Activated CD4-positive, alpha-beta T cell treated with anti-CD3 and anti-CD28 coated beads, Interleukin-2, Interleukin-4, amounts not matched to agents 100 ng/mL and 50 ng/mL, durations not matched to agents 16 hours and 8 hours (primary cell): ENCODE results near the gene TMED6.

ENCODE experiments used
- DNase-seq: peaks from one replicate; pipeline ENCODE4 v3.0.0-alpha.2; 2020; ENCODE audit warnings: low spot score

TMED6 gene

DNA sequence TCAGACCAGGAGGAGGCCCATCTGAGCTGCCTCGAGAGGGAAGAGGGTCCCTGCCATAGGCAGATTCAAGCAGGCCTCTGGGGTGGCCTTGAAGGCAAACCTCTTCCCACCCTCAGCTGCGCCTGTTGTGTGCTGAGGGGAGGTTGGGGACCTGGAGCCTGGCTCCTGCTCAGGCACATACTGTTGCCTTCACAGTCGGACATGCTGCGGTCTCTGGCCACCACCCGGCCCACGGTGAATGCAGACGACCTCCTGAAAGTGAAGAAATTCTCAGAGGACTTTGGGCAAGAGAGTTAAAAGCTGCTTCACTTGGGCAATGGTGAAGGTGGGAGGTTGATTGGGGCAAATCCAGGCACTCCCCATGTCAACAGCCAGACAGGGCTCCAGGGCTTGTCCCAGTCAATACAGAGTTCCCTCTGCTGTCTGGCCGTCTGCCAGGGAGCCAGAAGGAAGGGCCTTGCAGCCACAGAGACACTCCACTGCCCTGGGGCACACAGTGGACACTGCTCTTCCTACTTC is 27.5 kb downstream of the TMED6 start:
- no peak for DNase-seq

GRCh38 chr16:69323415-69323814 is 28.2 kb downstream of the TMED6 start:
- DNase-seq, result no peak

GRCh38 chr16:69322343-69322742 is 29.2 kb downstream of the TMED6 start:
- DNase-seq, result no peak

- DNase-seq, result no peak
Observed at GRCh38 chr16:69321080-69321479, 30.5 kb downstream of the TMED6 start.

- DNase-seq, result no peak
Observed at GRCh38 chr16:69320740-69321073, 30.9 kb downstream of the TMED6 start.

- no peak for DNase-seq
Observed at GRCh38 chr16:69319826-69320739, 31.5 kb downstream of the TMED6 start.

DNA sequence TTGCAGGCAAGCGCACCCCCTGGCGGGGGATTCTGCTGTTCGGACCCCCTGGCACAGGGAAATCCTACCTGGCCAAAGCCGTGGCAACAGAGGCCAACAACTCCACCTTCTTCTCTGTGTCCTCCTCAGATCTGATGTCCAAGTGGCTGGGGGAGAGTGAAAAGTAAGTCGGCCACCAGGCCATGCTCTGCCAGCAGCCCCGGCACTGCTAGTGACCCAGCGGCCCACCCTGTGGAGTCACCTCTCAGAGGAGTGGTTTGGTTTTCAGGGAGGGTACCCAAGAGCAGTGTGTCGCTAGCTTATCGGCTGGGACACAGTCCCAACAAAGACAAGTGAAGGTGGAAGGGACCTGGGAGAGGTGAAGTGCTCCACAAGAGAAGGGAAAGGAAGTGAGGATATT is 32.2 kb downstream of the TMED6 start:
- no peak for DNase-seq

GRCh38 chr16:69318911-69319289 is 32.7 kb downstream of the TMED6 start:
- no peak for DNase-seq

- no peak for DNase-seq
Observed at GRCh38 chr16:69318177-69318910, 33.2 kb downstream of the TMED6 start.

DNA sequence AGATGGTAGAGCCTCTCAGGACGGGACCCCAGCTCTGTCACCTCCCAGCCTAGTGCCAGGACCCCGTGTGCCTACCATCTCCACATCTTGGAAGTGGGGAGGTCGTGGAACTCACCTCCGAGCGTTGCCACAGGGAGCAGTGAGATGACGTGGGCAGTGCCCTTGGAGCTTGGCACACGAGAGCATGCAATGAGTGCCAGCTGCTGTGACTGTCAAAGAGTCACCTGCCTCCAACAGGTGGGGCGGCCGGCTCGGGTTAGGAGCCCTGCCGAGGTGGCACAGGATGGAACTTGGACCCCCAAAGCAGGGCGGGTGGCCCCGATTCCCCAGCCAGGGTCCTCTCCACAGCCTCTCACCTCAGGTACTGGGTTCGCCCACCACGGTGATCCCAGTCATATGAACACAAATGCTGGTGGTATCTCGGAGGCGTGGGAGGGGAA is 35.0 kb downstream of the TMED6 start:
- DNase-seq, result no peak

- DNase-seq, result no peak
Observed at GRCh38 chr16:69315486-69316311, 35.9 kb downstream of the TMED6 start.

DNA sequence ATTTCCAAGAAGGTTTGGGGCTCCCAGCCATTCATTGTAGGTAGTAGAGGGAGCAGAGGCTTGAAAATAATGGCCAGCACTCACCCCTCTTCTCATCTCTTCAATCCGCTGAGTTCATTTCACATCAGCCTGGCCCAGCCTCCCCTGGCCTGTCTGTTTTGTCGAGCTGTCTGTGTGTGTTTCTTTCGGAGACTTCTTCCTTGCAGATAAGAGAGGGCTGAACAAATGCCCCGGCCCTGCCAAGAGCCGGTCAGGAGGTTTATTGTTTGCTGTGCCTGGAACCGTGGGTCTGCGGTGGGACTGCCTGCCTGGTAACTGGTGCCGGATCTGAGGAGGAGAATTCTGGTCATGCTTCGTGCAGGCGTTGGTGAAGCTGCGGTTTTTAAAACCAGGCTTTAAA is 37.1 kb downstream of the TMED6 start:
- no peak for DNase-seq

DNA sequence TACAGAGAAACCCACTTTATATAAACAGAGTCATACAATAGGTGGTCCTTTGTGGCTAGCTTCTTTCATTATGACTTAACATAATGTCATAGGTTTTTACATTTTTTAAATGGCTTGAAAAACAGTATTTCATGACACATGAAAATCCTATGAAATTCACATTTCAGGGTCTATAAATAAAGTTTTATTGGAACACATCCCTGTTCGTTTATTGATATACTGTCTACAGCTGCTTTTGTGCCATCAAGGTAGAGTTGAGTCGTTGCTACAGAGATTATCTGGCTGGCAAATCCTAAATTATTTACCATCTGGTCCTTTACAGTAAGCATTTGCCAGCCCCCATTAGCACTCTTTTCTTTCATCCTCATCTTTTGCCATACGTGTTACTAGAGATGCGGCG is 38.1 kb downstream of the TMED6 start:
- DNase-seq, result no peak

GRCh38 chr16:69311533-69312387 is 39.8 kb downstream of the TMED6 start:
- peak; percentile 33 for DNase-seq

GRCh38 chr16:69310653-69311532 is 40.7 kb downstream of the TMED6 start, which contains the start of gene VPS4A:
VPS4A (plus strand) TSS chr16:69311350; CDS start chr16:69311512, 162 bp downstream.
- DNase-seq, result peak; percentile 97

GRCh38 chr16:69309316-69309715 is 42.3 kb downstream of the TMED6 start:
- DNase-seq, result no peak

- no peak for DNase-seq
Observed at GRCh38 chr16:69307856-69308255, 43.7 kb downstream of the TMED6 start.

- DNase-seq, result no peak
Observed at GRCh38 chr16:69307091-69307490, 44.5 kb downstream of the TMED6 start.

DNA sequence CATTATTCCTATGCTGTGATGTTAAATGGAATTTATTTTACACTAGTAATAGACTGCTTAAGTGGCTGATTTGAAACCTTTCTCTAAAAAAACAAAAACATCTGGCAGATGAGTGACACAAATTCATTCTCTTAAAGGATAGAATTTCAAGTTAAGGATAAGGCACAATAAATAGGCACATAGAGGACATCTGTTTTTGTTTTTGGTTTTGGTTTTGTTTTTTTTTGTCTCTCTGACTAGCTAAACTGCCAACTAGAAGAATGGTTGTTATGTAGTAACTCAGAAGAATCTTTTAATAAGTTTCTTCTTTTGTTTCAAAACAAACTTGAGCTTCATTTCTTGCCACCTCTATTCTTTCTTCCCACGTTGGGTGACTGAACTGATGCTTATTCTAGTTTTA is 45.6 kb downstream of the TMED6 start:
- no peak for DNase-seq

DNA sequence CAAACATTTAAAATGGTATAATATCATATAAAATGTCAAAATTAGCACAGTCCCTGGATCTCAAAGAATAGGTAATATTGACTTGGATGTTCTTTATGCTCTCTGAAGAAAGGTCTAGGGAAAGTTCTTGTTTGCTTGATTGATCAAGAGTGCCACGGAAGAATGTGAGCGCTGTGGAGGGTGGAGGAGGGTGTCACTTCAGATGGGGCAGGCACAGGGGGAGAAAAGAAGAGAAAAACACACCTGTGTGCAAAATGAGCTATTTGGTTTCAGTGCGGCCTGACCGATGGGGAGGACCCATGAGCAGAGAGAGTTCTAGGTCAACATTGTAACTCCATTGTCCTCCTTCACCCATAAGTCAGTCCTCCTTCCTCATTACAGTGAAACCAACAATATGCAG is 49.3 kb downstream of the TMED6 start:
- DNase-seq, result no peak
